ENCODE measurements around the gene ZSWIM3. TPM values are rescaled to one million over a fixed set of nuclear protein-coding genes. Genes with fewer than 3 reads are reported as not detected.
A peak's percentile ranks its signal among the peaks of the same experiment; 100 is the strongest.
"Not testable (repeated sequence)": the region's sequence is repeated elsewhere in the genome, so short reads cannot be mapped to it uniquely, and the experiment has no call there.

ZSWIM3 gene
- total and polyA plus RNA-seq, 2 donors (not counting 1 experiment from before 2014, with no cell fraction given), result 3.6 to 7.6 TPM

DNA sequence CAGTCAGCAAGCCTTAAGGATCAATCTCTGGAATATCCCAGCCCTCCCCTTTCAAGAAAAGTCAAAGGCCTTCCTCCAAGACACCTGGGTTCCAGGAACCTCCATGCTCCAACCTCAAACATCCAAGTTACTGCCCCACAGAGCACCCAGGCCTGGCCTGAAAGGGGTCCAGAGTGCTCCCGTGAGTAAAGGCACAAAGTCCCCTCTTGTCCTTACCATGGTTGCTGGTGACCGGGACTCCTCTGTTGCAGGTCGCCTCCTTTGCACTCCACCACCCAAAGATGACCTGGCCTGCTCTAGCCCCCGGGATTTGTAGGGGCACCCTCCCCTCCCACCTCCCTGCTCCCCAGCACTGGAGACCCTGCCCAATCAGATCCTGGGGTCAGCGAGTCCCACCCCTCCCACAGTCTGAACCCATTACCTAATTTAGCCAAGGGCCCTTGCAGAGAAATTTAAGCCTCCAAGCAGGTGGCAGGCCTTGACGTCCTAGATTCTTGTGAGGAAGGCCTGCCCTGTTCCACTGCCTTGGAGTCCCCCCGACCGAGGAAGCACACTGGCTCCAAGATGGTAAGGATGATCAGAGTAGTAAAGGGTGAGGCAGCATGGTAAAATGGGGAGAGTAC is 30.3 kb upstream of the ZSWIM3 start, which contains the start of gene TNNC2:
TSS of gene TNNC2 (minus strand) at position 283 of the 623 bp plus-strand sequence. CDS start at position 219, 64 bp downstream.
- Histone ChIP-seq H3K9me3 (ENCODE audit: control insufficient read depth, insufficient read depth, low read depth, low read length) (no peaks in the 10 kb centered on the region), H3K4me1 (ENCODE audit: control insufficient read depth, extremely low read depth, insufficient read depth, low read length) (peaks cover 15% of the 10 kb centered on the region), H3K27me3 (ENCODE audit: control insufficient read depth, insufficient read depth, low read length) (peaks cover 5% of the 10 kb centered on the region), H3K4me3 (replicated peaks in 1 of 4; ENCODE audit: control extremely low read depth in 1 of 4, insufficient read depth in 1 of 4, low read depth in 3 of 4, low read length in 4 of 4) (no peak within 1 kb of the TSS), H3K4me2 (ENCODE audit: extremely low read depth, insufficient read depth, low read length) (no peak within 1 kb of the TSS), H3K27ac (ENCODE audit: insufficient read depth, low read length) (peak within 1 kb of the TSS; percentile 34), H3K9ac (ENCODE audit: insufficient read depth, low read length) (no peak within 1 kb of the TSS), H3K79me2 (ENCODE audit: control insufficient read depth, insufficient read depth, low read length) (no peaks in the 10 kb centered on the region), H3K36me3 (ENCODE audit: control insufficient read depth, insufficient read depth, low read length) (no peaks in the 10 kb centered on the region), H4K20me1 (ENCODE audit: control insufficient read depth, extremely low read depth, insufficient read depth, low read length) (no peaks in the 10 kb centered on the region), H2AFZ (ENCODE audit: low read length) (peak within 1 kb of the TSS; percentile 68)
- no peak for DNase-seq (ENCODE audit: low read depth in 2 of 2)
- TF ChIP-seq, protein P1, sequence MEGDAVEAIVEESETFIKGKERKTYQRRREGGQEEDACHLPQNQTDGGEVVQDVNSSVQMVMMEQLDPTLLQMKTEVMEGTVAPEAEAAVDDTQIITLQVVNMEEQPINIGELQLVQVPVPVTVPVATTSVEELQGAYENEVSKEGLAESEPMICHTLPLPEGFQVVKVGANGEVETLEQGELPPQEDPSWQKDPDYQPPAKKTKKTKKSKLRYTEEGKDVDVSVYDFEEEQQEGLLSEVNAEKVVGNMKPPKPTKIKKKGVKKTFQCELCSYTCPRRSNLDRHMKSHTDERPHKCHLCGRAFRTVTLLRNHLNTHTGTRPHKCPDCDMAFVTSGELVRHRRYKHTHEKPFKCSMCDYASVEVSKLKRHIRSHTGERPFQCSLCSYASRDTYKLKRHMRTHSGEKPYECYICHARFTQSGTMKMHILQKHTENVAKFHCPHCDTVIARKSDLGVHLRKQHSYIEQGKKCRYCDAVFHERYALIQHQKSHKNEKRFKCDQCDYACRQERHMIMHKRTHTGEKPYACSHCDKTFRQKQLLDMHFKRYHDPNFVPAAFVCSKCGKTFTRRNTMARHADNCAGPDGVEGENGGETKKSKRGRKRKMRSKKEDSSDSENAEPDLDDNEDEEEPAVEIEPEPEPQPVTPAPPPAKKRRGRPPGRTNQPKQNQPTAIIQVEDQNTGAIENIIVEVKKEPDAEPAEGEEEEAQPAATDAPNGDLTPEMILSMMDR (conservative IDR thresholded peaks at IDR 0.05 in 1 of 2, IDR thresholded peaks at IDR 0.05 in 1 of 2; ENCODE audit: low read depth in 1 of 2, low read length in 2 of 2), result no peak
- TF ChIP-seq EZH2 (IDR thresholded peaks at IDR 0.05; ENCODE audit: low read length, missing control alignments), result no peak

DNA sequence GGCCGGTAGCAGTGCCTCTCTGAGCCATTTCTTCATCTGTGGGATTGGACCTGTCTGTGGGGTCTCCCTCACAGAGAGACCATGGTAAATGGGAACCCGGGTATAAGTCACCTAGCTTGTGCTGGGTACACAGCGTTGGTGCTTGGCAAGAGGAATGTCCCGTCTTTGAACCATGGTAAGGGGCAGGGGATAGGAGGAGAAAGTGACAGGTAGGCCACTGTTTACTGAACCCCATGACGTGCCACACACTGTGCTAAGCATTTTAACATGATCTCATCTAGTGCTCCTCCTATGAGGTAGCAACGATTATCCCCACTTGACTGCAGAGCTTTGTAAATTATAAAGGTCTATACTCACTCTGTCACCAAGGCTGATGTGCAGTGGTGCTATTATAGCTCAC is 29.7 kb upstream of the ZSWIM3 start:
- Histone ChIP-seq H3K79me2 (ENCODE audit: control insufficient read depth, insufficient read depth, low read length) (no peaks in the 10 kb centered on the region), H3K36me3 (ENCODE audit: control insufficient read depth, insufficient read depth, low read length) (no peaks in the 10 kb centered on the region), H3K9me3 (ENCODE audit: control insufficient read depth, insufficient read depth, low read depth, low read length) (no peaks in the 10 kb centered on the region), H3K27ac (ENCODE audit: insufficient read depth, low read length) (no peak overlapping the region), H3K4me2 (ENCODE audit: extremely low read depth, insufficient read depth, low read length) (no peak overlapping the region), H2AFZ (ENCODE audit: low read length) (no peak overlapping the region), H3K9ac (ENCODE audit: insufficient read depth, low read length) (no peak overlapping the region), H3K4me1 (ENCODE audit: control insufficient read depth, extremely low read depth, insufficient read depth, low read length) (peaks cover 17% of the 10 kb centered on the region), H3K27me3 (ENCODE audit: control insufficient read depth, insufficient read depth, low read length) (peaks cover 5% of the 10 kb centered on the region), H4K20me1 (ENCODE audit: control insufficient read depth, extremely low read depth, insufficient read depth, low read length) (no peaks in the 10 kb centered on the region), H3K4me3 (replicated peaks in 1 of 4; ENCODE audit: control extremely low read depth in 1 of 4, insufficient read depth in 1 of 4, low read depth in 3 of 4, low read length in 4 of 4) (no peak overlapping the region)
- TF ChIP-seq, protein P1 (conservative IDR thresholded peaks at IDR 0.05 in 1 of 2, IDR thresholded peaks at IDR 0.05 in 1 of 2; ENCODE audit: low read depth in 1 of 2, low read length in 2 of 2), result no peak
- no peak for TF ChIP-seq EZH2 (IDR thresholded peaks at IDR 0.05; ENCODE audit: low read length, missing control alignments)
- DNase-seq (ENCODE audit: low read depth in 2 of 2), result no peak

DNA sequence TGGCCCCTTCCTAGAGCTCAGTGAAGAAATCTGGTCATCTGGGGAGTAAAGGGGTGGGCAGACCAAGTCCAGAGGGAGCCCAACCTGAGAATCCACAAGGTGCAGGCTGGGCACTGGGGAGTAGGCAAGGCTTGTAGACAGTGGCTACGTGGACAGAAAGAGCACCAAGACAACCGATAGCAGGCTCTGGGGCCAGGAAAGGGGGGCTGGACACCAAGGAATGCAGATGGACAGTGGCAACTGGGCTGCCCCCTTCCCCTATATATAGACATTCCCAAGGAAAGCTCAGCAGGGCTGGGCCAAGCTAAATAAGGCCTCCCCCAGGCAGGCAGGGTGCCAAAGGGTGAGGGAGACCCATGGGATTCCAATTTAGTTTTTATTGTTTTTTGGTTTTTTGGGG is 28.8 kb upstream of the ZSWIM3 start:
- Histone ChIP-seq H3K9ac (ENCODE audit: insufficient read depth, low read length) (no peak overlapping the region), H3K27ac (ENCODE audit: insufficient read depth, low read length) (no peak overlapping the region), H3K4me2 (ENCODE audit: extremely low read depth, insufficient read depth, low read length) (no peak overlapping the region)

DNA sequence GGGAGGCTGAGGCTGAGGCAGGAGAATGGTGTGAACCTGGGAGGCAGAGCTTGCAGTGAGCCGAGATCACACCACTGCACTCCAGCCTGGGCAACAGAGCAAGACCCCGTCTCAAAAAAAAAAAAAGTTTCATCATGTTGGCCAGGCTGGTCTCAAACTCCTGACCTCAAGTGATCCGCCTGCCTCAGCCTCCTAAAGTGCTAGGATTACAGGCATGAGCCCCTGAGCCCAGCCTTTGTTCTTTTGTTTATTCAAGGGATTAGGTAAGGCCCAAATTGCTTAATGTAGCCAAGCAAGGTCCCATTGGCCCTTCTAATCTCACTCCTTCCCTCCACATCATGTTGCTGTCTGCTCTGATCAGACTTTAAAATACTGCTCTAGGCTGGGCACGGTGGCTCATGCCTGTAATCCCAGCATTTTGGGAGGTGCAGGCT is 27.7 kb upstream of the ZSWIM3 start:
- H3K4me2 ChIP-seq (ENCODE audit: extremely low read depth, insufficient read depth, low read length); H3K9ac ChIP-seq (ENCODE audit: insufficient read depth, low read length); H3K36me3 ChIP-seq (ENCODE audit: control insufficient read depth, insufficient read depth, low read length); H4K20me1 ChIP-seq (ENCODE audit: control insufficient read depth, extremely low read depth, insufficient read depth, low read length); DNase-seq (ENCODE audit: low read depth in 2 of 2); H2AFZ ChIP-seq (ENCODE audit: low read length); H3K27ac ChIP-seq (ENCODE audit: insufficient read depth, low read length); H3K79me2 ChIP-seq (ENCODE audit: control insufficient read depth, insufficient read depth, low read length); H3K9me3 ChIP-seq (ENCODE audit: control insufficient read depth, insufficient read depth, low read depth, low read length); H3K27me3 ChIP-seq (ENCODE audit: control insufficient read depth, insufficient read depth, low read length); H3K4me3 ChIP-seq (replicated peaks in 1 of 4; ENCODE audit: control extremely low read depth in 1 of 4, insufficient read depth in 1 of 4, low read depth in 3 of 4, low read length in 4 of 4): not testable (repeated sequence)
- H3K4me1 ChIP-seq (ENCODE audit: control insufficient read depth, extremely low read depth, insufficient read depth, low read length), result peaks cover 19% of the 10 kb centered on the region

More for the DNA sequence above, 28.8 kb upstream of the ZSWIM3 start:
- H3K4me1 ChIP-seq (ENCODE audit: control insufficient read depth, extremely low read depth, insufficient read depth, low read length), result peaks cover 19% of the 10 kb centered on the region
- no peak for DNase-seq (ENCODE audit: low read depth in 2 of 2)
- no peaks in the 10 kb centered on the region for H4K20me1 ChIP-seq (ENCODE audit: control insufficient read depth, extremely low read depth, insufficient read depth, low read length)
- H3K79me2 ChIP-seq (ENCODE audit: control insufficient read depth, insufficient read depth, low read length), result no peaks in the 10 kb centered on the region
- TF ChIP-seq, protein P1 (conservative IDR thresholded peaks at IDR 0.05 in 1 of 2, IDR thresholded peaks at IDR 0.05 in 1 of 2; ENCODE audit: low read depth in 1 of 2, low read length in 2 of 2), result no peak
- no peak for TF ChIP-seq EZH2 (IDR thresholded peaks at IDR 0.05; ENCODE audit: low read length, missing control alignments)
- no peaks in the 10 kb centered on the region for H3K36me3 ChIP-seq (ENCODE audit: control insufficient read depth, insufficient read depth, low read length)
- H3K4me3 ChIP-seq (replicated peaks in 1 of 4; ENCODE audit: control extremely low read depth in 1 of 4, insufficient read depth in 1 of 4, low read depth in 3 of 4, low read length in 4 of 4), result no peak overlapping the region
- no peaks in the 10 kb centered on the region for H3K9me3 ChIP-seq (ENCODE audit: control insufficient read depth, insufficient read depth, low read depth, low read length)
- no peaks in the 10 kb centered on the region for H3K27me3 ChIP-seq (ENCODE audit: control insufficient read depth, insufficient read depth, low read length)
- no peak overlapping the region for H2AFZ ChIP-seq (ENCODE audit: low read length)

Data from fibroblast of lung (primary cell).